Sigmoid colon (tissue), 7 donors: ENCODE measurements around the gene CIAO2A. TPM values are rescaled to one million over a fixed set of nuclear protein-coding genes. Genes with fewer than 3 reads are reported as not detected.
A peak's percentile ranks its signal among the peaks of the same experiment; 100 is the strongest.
"Not testable (repeated sequence)": the region's sequence is repeated elsewhere in the genome, so short reads cannot be mapped to it uniquely, and the experiment has no call there.

ENCODE experiments used
- DNase-seq: peaks from one replicate; pipeline ENCODE4 v3.0.0-alpha.2; 2019
- H3K27ac ChIP-seq, 4 donors: fragments of 200-600 bp; sonication (generic); one replicate each; pipeline ENCODE4 v1.5.1; 2016 to 2019; ENCODE audit warnings: mild to moderate bottlenecking in 1 of 4
- H3K27me3 ChIP-seq, 3 donors: fragments of 200-600 bp; sonication (generic); one replicate each; pipeline ENCODE4 v1.5.1; 2019; ENCODE audit warnings: mild to moderate bottlenecking in 1 of 3
- H3K36me3 ChIP-seq, 4 donors: fragments of 200-600 bp; sonication (generic); one replicate each; pipeline ENCODE4 v1.5.1; 2016 to 2019
- H3K4me1 ChIP-seq, 4 donors: fragments of 200-600 bp; sonication (generic); one replicate each; pipeline ENCODE4 v1.5.1; 2017 to 2019
- H3K4me3 ChIP-seq, 4 donors: fragments of 200-600 bp; sonication (generic); one replicate each; pipeline ENCODE4 v1.5.1; 2017 to 2019; ENCODE audit warnings: mild to moderate bottlenecking in 2 of 4, moderate library complexity in 1 of 4
- H3K9me3 ChIP-seq, 4 donors: fragments of 200-600 bp in 3 of 4; sonication (generic) in 3 of 4; one replicate each; pipeline versions ENCODE4 v1.5.1 to v1.6.1; 2013 to 2019
- EP300 ChIP-seq, 4 donors: sonication (generic); formaldehyde crosslinking; IDR thresholded peaks; one replicate each; pipeline ENCODE4 v1.6.1; 2017; ENCODE audit warnings: antibody characterized with exemption in 4 of 4
- POLR2A ChIP-seq, 2 donors: fragments of 450-650 bp; IDR thresholded peaks; one replicate each; pipeline ENCODE4 v1.6.1; 2016; ENCODE audit warnings: antibody characterized with exemption in 2 of 2, mild to moderate bottlenecking in 2 of 2, moderate library complexity in 2 of 2
- POLR2AphosphoS5 ChIP-seq, 4 donors: sonication (generic); formaldehyde crosslinking; IDR thresholded peaks; one replicate each; pipeline ENCODE4 v1.6.1; 2017; ENCODE audit warnings: antibody characterized with exemption in 4 of 4
- WGBS, 2 donors: extraction: QIAGEN DNeasy Blood & Tissue Kit; methylation state at CpG; one replicate each; pipeline ENCODE4 v1.1.7; 2013; 5-methylcytosine and 5-hydroxymethylcytosine counted together
- intact Hi-C: fragments of 100-400 bp; cut with DNase I; formaldehyde crosslinking; loops from one replicate; pipeline ENCODE4 v1.15.1; 2023
- polyA plus RNA-seq, 3 donors: library from polyadenylated mRNA; stranded (reverse); fragments of 200-250 nt; gene quantifications; one replicate each; pipeline ENCODE4 v1.2.3, GENCODE V29; 2013
- total RNA-seq, 4 donors: library from RNA; depleted of rRNA; stranded (reverse); fragments of >200 nt; gene quantifications; one replicate each; pipeline ENCODE4 v1.1.0, GENCODE V29; 2016
- TF ChIP-seq, protein P1 (sequence below), 4 experiments: fragments of 450-650 bp in 3 of 4; fragments of 200-600 bp in 1 of 4; IDR thresholded peaks; one replicate each; pipeline ENCODE4 v1.5.1; 2016 to 2019; ENCODE audit warnings: antibody characterized with exemption in 4 of 4, mild to moderate bottlenecking in 3 of 4, moderate library complexity in 2 of 4
- donor health status: healthy with polysubstance abuse.
- donor health status: Bipolar disorder and iron deficiency.
- donor health status: healthy.

The CIAO2A gene
- total and polyA plus RNA-seq, 7 donors: 24.7 to 339 (median 51.7) TPM

DNA sequence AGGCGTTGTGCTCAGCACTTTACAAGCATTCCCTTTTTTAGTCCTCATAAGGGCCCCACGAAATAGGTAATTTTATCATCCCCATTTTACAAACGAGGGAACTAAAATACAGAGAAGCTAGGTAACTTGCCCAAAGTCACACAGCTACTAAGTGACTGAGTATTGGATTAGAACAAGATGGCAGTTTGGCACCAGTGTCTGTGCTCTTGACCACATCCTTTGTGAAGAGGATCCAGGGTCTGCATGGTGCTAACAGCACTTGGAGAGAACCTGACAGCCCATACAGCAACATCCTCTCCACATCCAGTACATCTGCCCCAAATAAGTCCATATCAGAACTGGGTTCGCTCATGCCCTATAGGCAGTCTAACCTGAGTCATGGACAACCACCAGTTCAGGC is 25.5 kb downstream of the CIAO2A start:
- TF ChIP-seq EP300 (IDR thresholded peaks at IDR 0.05) (no peak), POLR2AphosphoS5 (IDR thresholded peaks at IDR 0.05) (no peak), POLR2A (IDR thresholded peaks at IDR 0.05) (no peak)
- TF ChIP-seq, protein P1, sequence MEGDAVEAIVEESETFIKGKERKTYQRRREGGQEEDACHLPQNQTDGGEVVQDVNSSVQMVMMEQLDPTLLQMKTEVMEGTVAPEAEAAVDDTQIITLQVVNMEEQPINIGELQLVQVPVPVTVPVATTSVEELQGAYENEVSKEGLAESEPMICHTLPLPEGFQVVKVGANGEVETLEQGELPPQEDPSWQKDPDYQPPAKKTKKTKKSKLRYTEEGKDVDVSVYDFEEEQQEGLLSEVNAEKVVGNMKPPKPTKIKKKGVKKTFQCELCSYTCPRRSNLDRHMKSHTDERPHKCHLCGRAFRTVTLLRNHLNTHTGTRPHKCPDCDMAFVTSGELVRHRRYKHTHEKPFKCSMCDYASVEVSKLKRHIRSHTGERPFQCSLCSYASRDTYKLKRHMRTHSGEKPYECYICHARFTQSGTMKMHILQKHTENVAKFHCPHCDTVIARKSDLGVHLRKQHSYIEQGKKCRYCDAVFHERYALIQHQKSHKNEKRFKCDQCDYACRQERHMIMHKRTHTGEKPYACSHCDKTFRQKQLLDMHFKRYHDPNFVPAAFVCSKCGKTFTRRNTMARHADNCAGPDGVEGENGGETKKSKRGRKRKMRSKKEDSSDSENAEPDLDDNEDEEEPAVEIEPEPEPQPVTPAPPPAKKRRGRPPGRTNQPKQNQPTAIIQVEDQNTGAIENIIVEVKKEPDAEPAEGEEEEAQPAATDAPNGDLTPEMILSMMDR (IDR thresholded peaks at IDR 0.05): no peak
- no peak overlapping the region for H3K27ac ChIP-seq
- no peaks in the 10 kb centered on the region for H3K9me3 ChIP-seq
- H3K36me3 ChIP-seq: no peaks in the 10 kb centered on the region
- DNase-seq: no peak
- intact Hi-C loops: loop anchor here (5.0 to 10.0 kb wide), 2 partner anchors 173 to 316 kb away; no protein-coding TSS in a partner anchor
- peaks cover 0 to 42% (median 32%) of the 10 kb centered on the region in 4 donors for H3K4me1 ChIP-seq
- WGBS, 2 donors: 35 to 58% methylated on average over 4 of the region's 4 CpGs
- H3K4me3 ChIP-seq: peak overlapping the region in 1 of 4 donors; percentile 5
- no peaks in the 10 kb centered on the region for H3K27me3 ChIP-seq

DNA sequence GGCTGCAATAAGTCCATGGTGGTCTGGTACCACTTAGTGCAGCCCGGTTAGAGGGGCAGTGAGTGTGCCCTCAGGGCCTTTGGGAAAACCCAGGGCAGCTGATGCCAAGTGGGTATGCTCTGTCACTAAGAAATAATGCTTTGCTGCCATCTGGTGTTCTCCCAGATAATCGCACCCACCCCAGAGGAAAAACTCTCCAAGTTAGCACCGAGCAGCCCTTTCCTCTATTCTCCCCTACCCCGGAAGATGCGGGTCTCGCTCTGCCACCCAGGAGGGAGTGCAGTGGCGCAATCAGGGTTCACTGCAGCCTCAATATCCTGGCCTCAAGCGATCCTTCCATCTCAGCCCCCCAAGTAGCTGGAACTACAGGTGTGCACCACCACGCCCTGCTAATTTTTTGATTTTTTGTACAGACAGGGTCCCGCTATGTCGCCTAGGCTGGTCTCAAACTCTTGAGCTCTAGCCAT is 26.0 kb downstream of the CIAO2A start:
- Histone ChIP-seq H3K36me3 (no peaks in the 10 kb centered on the region), H3K27me3 (no peaks in the 10 kb centered on the region), H3K27ac (no peak overlapping the region), H3K4me1 (peaks cover 0 to 39% (median 32%) of the 10 kb centered on the region in 4 donors), H3K4me3 (peak overlapping the region in 1 of 4 donors; percentile 5), H3K9me3 (no peaks in the 10 kb centered on the region)
- TF ChIP-seq POLR2AphosphoS5 (IDR thresholded peaks at IDR 0.05) (no peak), EP300 (IDR thresholded peaks at IDR 0.05) (no peak), POLR2A (IDR thresholded peaks at IDR 0.05) (no peak)
- TF ChIP-seq, protein P1 (IDR thresholded peaks at IDR 0.05): peak; percentile 66 to 89 (median 78)
- intact Hi-C loops: loop anchor here (5.0 to 10.0 kb wide), 2 partner anchors 173 to 315 kb away; no protein-coding TSS in a partner anchor
- peak; percentile 73 for DNase-seq
- WGBS, 2 donors: 13 to 24% methylated on average over 11 of the region's 11 CpGs

DNA sequence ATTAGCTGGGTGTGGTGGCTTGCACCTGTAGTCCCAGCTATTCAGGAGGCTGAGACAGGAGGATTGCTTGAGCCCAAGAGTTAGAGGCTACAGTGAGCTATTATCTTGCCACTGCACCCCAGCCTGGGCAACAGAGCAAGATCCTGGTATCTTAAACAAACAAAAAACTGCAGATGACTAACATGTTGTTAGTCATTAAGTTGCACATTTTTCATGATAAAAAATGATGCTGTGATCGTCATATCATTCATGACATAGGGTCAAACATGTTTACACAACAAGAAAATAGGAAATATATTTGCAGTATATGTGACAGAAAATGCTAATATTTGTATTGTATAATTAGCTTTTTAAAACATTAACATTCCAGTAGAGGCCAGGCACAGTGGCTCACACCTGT is 27.2 kb downstream of the CIAO2A start:
- Histone ChIP-seq H3K36me3 (no peaks in the 10 kb centered on the region), H3K27me3 (no peaks in the 10 kb centered on the region), H3K9me3 (no peaks in the 10 kb centered on the region), H3K4me1 (peaks cover 0 to 28% (median 25%) of the 10 kb centered on the region in 4 donors), H3K4me3 (no peak overlapping the region), H3K27ac (no peak overlapping the region)
- intact Hi-C loops: loop anchor here (5.0 to 10.0 kb wide), 2 partner anchors 172 to 314 kb away; no protein-coding TSS in a partner anchor
- DNase-seq: no peak
- WGBS, 2 donors: 24 to 66% methylated on average over 1 of the region's 1 CpG
- TF ChIP-seq, protein P1 (IDR thresholded peaks at IDR 0.05): no peak
- TF ChIP-seq POLR2AphosphoS5 (IDR thresholded peaks at IDR 0.05) (no peak), POLR2A (IDR thresholded peaks at IDR 0.05) (no peak), EP300 (IDR thresholded peaks at IDR 0.05) (no peak)

DNA sequence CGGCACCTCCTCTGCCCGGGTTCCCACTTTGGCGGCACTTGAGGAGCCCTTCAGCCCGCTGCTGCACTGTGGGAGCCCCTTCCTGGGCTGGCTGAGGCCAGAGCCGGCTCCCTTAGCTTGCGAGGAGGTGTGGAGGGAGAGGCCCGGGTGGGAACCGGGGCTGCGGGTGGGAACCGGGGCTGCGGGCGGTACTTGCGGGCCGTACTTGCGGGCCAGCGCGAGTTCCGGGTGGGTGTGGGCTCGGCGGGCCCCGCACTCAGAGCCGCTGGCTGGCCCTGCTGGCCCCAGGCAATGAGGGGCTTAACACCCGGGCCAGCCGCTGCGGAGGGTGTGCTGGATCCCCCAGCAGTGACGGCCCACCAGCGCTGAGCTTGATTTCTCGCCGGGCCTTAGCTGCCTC is 32.9 kb downstream of the CIAO2A start:
- intact Hi-C loops: loop anchor here (10.0 kb wide), 1 partner anchor 166 kb away; no protein-coding TSS in a partner anchor
- H3K27ac ChIP-seq: no peak overlapping the region
- H3K36me3 ChIP-seq: no peaks in the 10 kb centered on the region
- 96 to 97% methylated on average over 29 of the region's 29 CpGs for WGBS, 2 donors
- no peaks in the 10 kb centered on the region for H3K9me3 ChIP-seq
- H3K4me3 ChIP-seq: no peak overlapping the region
- H3K27me3 ChIP-seq: no peaks in the 10 kb centered on the region
- DNase-seq: no peak
- no peaks in the 10 kb centered on the region for H3K4me1 ChIP-seq
- TF ChIP-seq EP300 (IDR thresholded peaks at IDR 0.05) (no peak), POLR2A (IDR thresholded peaks at IDR 0.05) (no peak), POLR2AphosphoS5 (IDR thresholded peaks at IDR 0.05) (no peak)
- TF ChIP-seq, protein P1 (IDR thresholded peaks at IDR 0.05): no peak

DNA sequence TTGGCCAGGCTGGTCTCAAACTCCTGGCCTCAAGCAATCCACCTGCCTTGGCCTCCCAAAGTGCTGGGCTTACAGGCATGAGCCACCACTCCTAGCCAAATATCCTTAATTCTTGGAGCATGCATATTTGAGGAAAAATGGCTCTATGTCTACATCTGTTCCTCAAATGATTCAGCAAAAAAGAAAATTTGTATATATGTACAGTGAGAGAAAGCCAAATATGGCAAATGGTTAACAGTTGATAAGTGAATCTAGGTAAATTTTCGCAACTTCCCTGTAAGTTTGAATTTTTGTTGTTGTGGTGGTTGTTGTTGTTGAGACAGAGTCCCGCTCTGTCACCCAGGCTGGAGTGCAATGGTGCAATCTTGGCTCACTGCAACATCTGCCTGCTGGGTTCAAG is 34.5 kb downstream of the CIAO2A start:
- intact Hi-C loops, H3K4me1 ChIP-seq, H3K27ac ChIP-seq, H3K9me3 ChIP-seq, H3K36me3 ChIP-seq, H3K4me3 ChIP-seq, DNase-seq, H3K27me3 ChIP-seq: not testable (repeated sequence)
- WGBS, 2 donors: 93 to 96% methylated on average over 2 of the region's 2 CpGs
